Activated T-cell treated with anti-CD3 and anti-CD28 coated beads, Interleukin-2, amount 50 U/mL, for 72 hours (primary cell): ENCODE data around the gene MMP1. TPM values are rescaled to one million over a fixed set of nuclear protein-coding genes. Genes with fewer than 3 reads are reported as not detected.

Experiments
- ATAC-seq, 2 donors: fragments of 150-1000 bp; cut with Tn5 transposase; replicated peaks in 1 of 2; 2 replicates each; pipeline ENCODE4 v1.10.0; 2021; ENCODE audit warnings: moderate library complexity in 2 of 2, mild to moderate bottlenecking in 1 of 2
- DNase-seq, 2 donors: peaks; one replicate each; pipeline ENCODE4 v3.0.0; 2021 to 2022; ENCODE audit warnings: mixed read lengths in 1 of 2
- H3K27ac Mint-ChIP-seq: one replicate; pipeline ENCODE4 v1.8.0; 2022; ENCODE audit warnings: mild to moderate bottlenecking, moderate library complexity, mixed read lengths
- H3K27me3 Mint-ChIP-seq: one replicate; pipeline ENCODE4 v1.8.0; 2022; ENCODE audit warnings: low read depth, mixed read lengths
- H3K36me3 Mint-ChIP-seq, 2 donors: one replicate each; pipeline ENCODE4 v1.8.0; 2022; ENCODE audit warnings: mixed read lengths in 2 of 2, mild to moderate bottlenecking in 1 of 2; ENCODE audit not compliant: insufficient read depth in 2 of 2
- H3K4me1 Mint-ChIP-seq: one replicate; pipeline ENCODE4 v1.8.0; 2022; ENCODE audit warnings: low read depth, mixed read lengths
- H3K4me3 Mint-ChIP-seq, 2 donors: one replicate each; pipeline ENCODE4 v1.8.0; 2022; ENCODE audit warnings: mild to moderate bottlenecking in 2 of 2, mixed read lengths in 2 of 2, moderate library complexity in 2 of 2
- H3K9me3 Mint-ChIP-seq, 2 donors: one replicate each; pipeline ENCODE4 v1.8.0; 2022; ENCODE audit warnings: mixed read lengths in 2 of 2
- total RNA-seq, 2 donors: library from RNA; stranded (reverse); gene quantifications; one replicate each; pipeline ENCODE4 v1.2.3, GENCODE V29; 2022

The MMP1 gene
- not detected for total RNA-seq

- DNase-seq: no peak
- peaks cover 5% of the 10 kb centered on the region for H3K4me1 Mint-ChIP-seq
- no peaks in the 10 kb centered on the region for H3K36me3 Mint-ChIP-seq
- peaks cover 2% of the 10 kb centered on the region for H3K27me3 Mint-ChIP-seq
- H3K27ac Mint-ChIP-seq: no peak within 1 kb of the TSS
- no peak for ATAC-seq
- H3K9me3 Mint-ChIP-seq: no peaks in the 10 kb centered on the region
- no peak within 1 kb of the TSS for H3K4me3 Mint-ChIP-seq
Measured at GRCh38 chr11:102798012-102798746, at the start of gene MMP1. TSS of gene MMP1 (minus strand) at chr11:102798160. CDS start at chr11:102798092, 68 bp downstream.

DNA sequence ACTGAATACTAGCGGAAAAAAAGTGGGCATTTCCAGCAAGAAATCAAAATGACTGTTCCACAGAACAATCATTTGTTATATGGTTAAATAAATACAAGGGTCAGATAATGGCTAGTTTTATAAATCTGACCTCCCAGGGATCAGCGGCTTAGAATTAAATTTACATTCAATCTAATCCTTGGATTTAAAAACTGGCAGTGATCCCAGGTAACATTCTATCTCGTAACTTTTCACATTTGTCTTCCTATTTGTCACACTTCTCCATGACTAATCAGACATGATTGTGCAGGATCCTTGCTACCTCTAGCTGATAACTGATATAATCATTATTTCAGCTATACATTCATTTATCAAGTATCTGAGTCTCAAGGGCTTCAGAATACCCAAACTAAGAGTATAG is 48.3 kb upstream of the MMP1 start:
- Mint-ChIP-seq H3K27me3 (no peaks in the 10 kb centered on the region), H3K27ac (no peak overlapping the region), H3K36me3 (no peaks in the 10 kb centered on the region), H3K9me3 (no peaks in the 10 kb centered on the region), H3K4me1 (no peaks in the 10 kb centered on the region), H3K4me3 (no peak overlapping the region)
- no peak for DNase-seq
- no peak for ATAC-seq

DNA sequence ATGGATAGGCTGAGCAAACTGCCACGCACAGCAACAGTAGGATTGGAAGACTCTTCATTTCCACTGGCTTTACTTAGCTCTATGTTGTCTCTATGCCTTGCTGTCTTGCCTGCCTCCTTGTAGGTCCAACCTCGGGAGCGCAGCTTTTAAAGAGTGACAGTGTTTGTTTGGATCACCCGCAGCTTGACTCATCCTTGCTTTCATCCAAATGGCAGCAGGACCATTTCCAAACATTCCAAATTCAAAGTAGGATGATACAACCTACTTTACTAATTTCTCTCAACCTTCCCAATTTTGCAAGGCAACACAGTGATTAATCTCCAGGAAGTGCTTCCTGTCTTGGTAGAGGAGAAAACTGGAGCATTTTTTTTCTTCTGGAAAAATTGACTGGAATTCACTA is 45.5 kb upstream of the MMP1 start, which contains the start of gene MMP3:
Gene MMP3, minus strand, starts transcription at position 121 of the 400 bp plus-strand sequence. Its CDS starts 63 bp downstream, at position 58.
- Mint-ChIP-seq H3K27ac (no peak within 1 kb of the TSS), H3K27me3 (no peaks in the 10 kb centered on the region), H3K4me3 (no peak within 1 kb of the TSS), H3K4me1 (no peaks in the 10 kb centered on the region), H3K9me3 (no peaks in the 10 kb centered on the region), H3K36me3 (no peaks in the 10 kb centered on the region)
- no peak for ATAC-seq
- no peak for DNase-seq

GRCh38 chr11:102842930-102843329 is 45.0 kb upstream of the MMP1 start:
- H3K27ac Mint-ChIP-seq: no peak overlapping the region
- no peaks in the 10 kb centered on the region for H3K4me1 Mint-ChIP-seq
- ATAC-seq: no peak
- no peaks in the 10 kb centered on the region for H3K27me3 Mint-ChIP-seq
- H3K36me3 Mint-ChIP-seq: no peaks in the 10 kb centered on the region
- no peak for DNase-seq
- no peaks in the 10 kb centered on the region for H3K9me3 Mint-ChIP-seq
- H3K4me3 Mint-ChIP-seq: no peak overlapping the region

GRCh38 chr11:102840018-102840417 is 42.1 kb upstream of the MMP1 start:
- Mint-ChIP-seq H3K4me1 (no peaks in the 10 kb centered on the region), H3K36me3 (no peaks in the 10 kb centered on the region), H3K27ac (no peak overlapping the region), H3K27me3 (no peaks in the 10 kb centered on the region), H3K9me3 (no peaks in the 10 kb centered on the region), H3K4me3 (no peak overlapping the region)
- no peak for ATAC-seq
- no peak for DNase-seq

DNA sequence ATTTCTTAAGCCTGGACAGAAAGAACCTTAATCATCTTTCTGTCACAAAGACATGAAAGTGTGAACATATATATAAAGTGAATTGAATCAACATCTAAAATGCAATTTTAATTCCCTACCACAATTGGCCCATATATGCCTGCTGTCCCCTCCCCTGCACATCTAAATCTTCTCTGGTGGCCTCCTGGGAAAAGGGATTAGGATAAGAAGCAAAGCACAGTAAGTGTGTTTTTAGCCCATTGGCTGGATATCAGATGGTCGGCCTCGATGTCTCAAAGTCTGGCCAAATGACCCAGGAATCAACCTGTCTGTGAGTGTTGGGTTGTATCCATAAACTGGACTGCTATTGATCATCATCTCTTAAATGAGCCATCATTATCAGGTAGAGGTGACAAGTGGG is 39.7 kb upstream of the MMP1 start:
- no peaks in the 10 kb centered on the region for H3K4me1 Mint-ChIP-seq
- H3K36me3 Mint-ChIP-seq: no peaks in the 10 kb centered on the region
- DNase-seq: no peak
- ATAC-seq: no peak
- H3K27me3 Mint-ChIP-seq: no peaks in the 10 kb centered on the region
- no peak overlapping the region for H3K4me3 Mint-ChIP-seq
- H3K27ac Mint-ChIP-seq: no peak overlapping the region
- no peaks in the 10 kb centered on the region for H3K9me3 Mint-ChIP-seq

GRCh38 chr11:102837156-102837555 is 39.2 kb upstream of the MMP1 start:
- Mint-ChIP-seq H3K27me3 (no peaks in the 10 kb centered on the region), H3K36me3 (no peaks in the 10 kb centered on the region), H3K27ac (no peak overlapping the region), H3K4me3 (no peak overlapping the region), H3K4me1 (no peaks in the 10 kb centered on the region), H3K9me3 (no peaks in the 10 kb centered on the region)
- no peak for ATAC-seq
- no peak for DNase-seq

- H3K9me3 Mint-ChIP-seq: no peaks in the 10 kb centered on the region
- no peak overlapping the region for H3K4me3 Mint-ChIP-seq
- ATAC-seq: no peak
- H3K4me1 Mint-ChIP-seq: no peaks in the 10 kb centered on the region
- no peak for DNase-seq
- H3K27me3 Mint-ChIP-seq: no peaks in the 10 kb centered on the region
- H3K36me3 Mint-ChIP-seq: no peaks in the 10 kb centered on the region
- no peak overlapping the region for H3K27ac Mint-ChIP-seq
Measured at GRCh38 chr11:102836290-102836875, 38.4 kb upstream of the MMP1 start.

DNA sequence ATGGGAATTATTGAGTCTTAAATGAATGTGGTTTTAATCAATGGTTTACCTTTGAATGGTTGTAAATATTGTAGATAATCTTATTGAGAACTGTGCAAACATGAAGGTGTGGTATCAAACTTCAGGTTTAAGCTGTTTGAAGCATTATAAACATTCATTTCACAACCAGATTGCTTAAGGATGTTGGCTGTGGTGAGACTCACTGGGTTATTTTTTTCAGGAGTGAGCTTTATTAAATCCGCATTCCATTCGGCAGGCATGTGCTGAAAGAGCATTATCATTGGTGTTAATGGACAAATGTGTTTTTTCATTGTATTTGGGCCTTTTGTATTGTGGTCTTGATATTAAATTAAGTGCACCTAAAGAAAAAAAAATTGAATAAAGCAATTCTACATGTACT is 35.8 kb upstream of the MMP1 start:
- Mint-ChIP-seq H3K27me3 (peaks cover 5% of the 10 kb centered on the region), H3K9me3 (no peaks in the 10 kb centered on the region), H3K4me3 (no peak overlapping the region), H3K36me3 (no peaks in the 10 kb centered on the region), H3K4me1 (no peaks in the 10 kb centered on the region), H3K27ac (no peak overlapping the region)
- no peak for ATAC-seq
- DNase-seq: no peak

- Mint-ChIP-seq H3K4me1 (no peaks in the 10 kb centered on the region), H3K27ac (no peak overlapping the region), H3K9me3 (no peaks in the 10 kb centered on the region), H3K4me3 (no peak overlapping the region), H3K36me3 (no peaks in the 10 kb centered on the region), H3K27me3 (peaks cover 5% of the 10 kb centered on the region)
- no peak for ATAC-seq
- DNase-seq: no peak
Measured at GRCh38 chr11:102832612-102833011, 34.7 kb upstream of the MMP1 start.

DNA sequence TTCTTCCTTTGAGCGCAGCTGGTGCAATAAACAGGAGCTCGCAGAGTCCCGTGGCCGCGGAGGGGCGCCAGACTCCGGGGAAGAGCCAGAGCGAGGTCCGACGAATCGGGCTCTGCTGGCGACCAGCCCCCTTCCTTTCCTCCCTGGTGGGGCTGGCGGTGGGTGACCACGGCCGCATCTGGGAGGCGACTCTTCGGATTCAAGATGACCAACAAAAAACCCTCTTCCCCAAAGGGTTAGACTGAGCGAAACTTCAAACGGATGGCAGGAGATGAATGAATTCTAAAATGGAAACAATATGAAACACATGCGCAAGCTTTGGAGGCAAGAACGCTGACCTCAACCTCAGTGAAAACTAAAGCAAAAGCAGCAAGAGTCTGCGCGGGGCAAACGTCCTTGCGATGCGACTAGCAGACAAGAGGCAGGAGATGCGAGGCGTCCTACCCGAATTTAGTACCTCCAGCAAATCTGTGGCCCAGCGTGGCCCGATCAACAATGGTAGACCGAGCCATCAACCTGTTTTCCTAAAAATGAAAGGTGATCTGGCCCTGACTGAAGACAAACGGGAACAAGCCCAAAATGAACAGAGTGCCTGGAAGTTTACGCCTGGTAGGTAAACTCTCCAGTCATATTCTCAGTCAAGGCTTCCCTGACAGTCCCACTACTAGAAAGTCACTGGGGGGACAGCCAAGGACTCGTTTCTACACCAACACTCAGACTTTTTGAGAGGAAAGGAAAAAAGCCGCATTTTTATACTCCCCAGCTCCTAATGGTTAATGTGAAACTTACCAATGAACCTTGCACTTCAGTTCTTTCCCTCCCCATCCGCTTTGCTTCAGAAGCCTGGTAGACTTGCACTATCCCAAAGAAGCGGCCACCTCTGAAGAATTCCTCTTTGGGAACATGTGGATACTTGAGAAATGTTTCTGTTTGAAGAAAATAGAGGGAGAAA is 33.8 kb upstream of the MMP1 start:
- peak overlapping the region; percentile 44 to 51 for H3K4me3 Mint-ChIP-seq
- H3K27me3 Mint-ChIP-seq: peaks cover 5% of the 10 kb centered on the region
- no peaks in the 10 kb centered on the region for H3K36me3 Mint-ChIP-seq
- DNase-seq: peak; percentile 28 to 37
- H3K4me1 Mint-ChIP-seq: no peaks in the 10 kb centered on the region
- ATAC-seq: peak in 1 of 2 donors; percentile 43
- no peaks in the 10 kb centered on the region for H3K9me3 Mint-ChIP-seq
- no peak overlapping the region for H3K27ac Mint-ChIP-seq

DNA sequence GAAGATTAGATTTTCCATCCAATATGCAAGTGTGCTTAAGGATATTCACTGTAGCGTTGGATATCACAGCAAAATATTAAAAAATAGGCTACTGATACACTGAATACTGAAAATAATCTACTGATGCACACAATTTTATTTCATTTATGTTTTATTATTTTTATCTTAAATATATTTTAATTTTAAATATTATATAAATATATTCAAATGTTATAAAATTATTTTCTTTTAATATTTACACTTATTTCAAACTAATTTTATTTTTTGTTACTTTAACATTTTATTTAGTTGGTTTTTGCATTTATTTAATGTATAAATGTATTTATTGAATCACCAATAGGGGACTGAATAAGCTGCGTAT is 33.1 kb upstream of the MMP1 start:
- peaks cover 0 to 2% of the 10 kb centered on the region in 2 donors for H3K9me3 Mint-ChIP-seq
- peaks cover 5% of the 10 kb centered on the region for H3K27me3 Mint-ChIP-seq
- H3K4me1 Mint-ChIP-seq: no peaks in the 10 kb centered on the region
- no peak overlapping the region for H3K4me3 Mint-ChIP-seq
- H3K36me3 Mint-ChIP-seq: no peaks in the 10 kb centered on the region
- DNase-seq (no peak), ATAC-seq (no peak)
- H3K27ac Mint-ChIP-seq: no peak overlapping the region
